OCI-LY3 (cell line): ENCODE data around the gene PDLIM5.

ENCODE experiments used
- CTCF ChIP-seq: fragments of 200-600, 300-600 bp; sonication (generic); IDR thresholded peaks from 2 replicates; pipeline ENCODE4 v1.5.1; 2014; ENCODE audit warnings: antibody characterized with exemption, low read length, low read depth
- EZH2phosphoT487 ChIP-seq: fragments of 200-600 bp; shearing (Covaris generic); IDR thresholded peaks from 2 replicates; pipeline ENCODE4 v1.6.1; 2018; ENCODE audit warnings: antibody characterized with exemption, mixed run types, low read depth

- TF ChIP-seq CTCF (no peak), EZH2phosphoT487 (no peak)
Measured at GRCh38 chr4:94575652-94576051, 123.9 kb downstream of the PDLIM5 start.
